K562 (cell line): ENCODE results near the gene YJU2. TPM values are rescaled to one million over a fixed set of nuclear protein-coding genes. Genes with fewer than 3 reads are reported as not detected.
A peak's percentile ranks its signal among the peaks of the same experiment; 100 is the strongest.

Experiments used
- ATAC-seq: fragments of 200-7000 bp; cut with Tn5 transposase; 3 replicates; pipeline ENCODE4 v1.9.1; 2020; ENCODE audit warnings: moderate library complexity
- BruUV-seq: library from RNA; stranded (reverse); fragments of 400-500 nt; replicated peaks from 2 replicates; lab custom pipeline; 2021; lab: Mats Ljungman, UMichigan
- CTCF ChIA-PET: fragments of 300-600 bp; formaldehyde crosslinking; extraction: SDS; loops from one replicate; lab custom pipeline; 2021; ENCODE audit warnings: low intra/inter-chr PET ratio; lab: Yijun Ruan, JAX
- POLR2A ChIA-PET: fragments of 300-600, 350-650 bp; sonication (Branson Sonifier 250); formaldehyde crosslinking; extraction: SDS; loops from one replicate; lab custom pipeline; 2021; ENCODE audit warnings: antibody characterized with exemption, inconsistent platforms; lab: Yijun Ruan, JAX
- DNase-seq, 4 experiments: peaks; one replicate each; pipeline versions ENCODE4 v3.0.0 to v3.0.0-alpha.2; 2011 to 2018; ENCODE audit warnings: low spot score in 3 of 4, mixed read lengths in 3 of 4; ENCODE audit errors: extremely low read depth in 1 of 4
- FAIRE-seq: peaks from 2 replicates; lab custom pipeline; 2011; peaks lifted over from hg19 to GRCh38; lab: Jason Lieb, UNC
- H2AFZ ChIP-seq: 2 replicates; pipeline ENCODE4 v1.6.0; 2011; ENCODE audit warnings: low read depth, low read length, control low read depth, inconsistent platforms
- H3K27ac ChIP-seq: fragments of 200-600 bp; 3 replicates; pipeline ENCODE4 v1.8.0; 2011; ENCODE audit warnings: low read depth, mild to moderate bottlenecking, control low read depth, inconsistent platforms, low read length, moderate library complexity, mixed read lengths; ENCODE audit errors: extremely low read depth
- H3K27me3 ChIP-seq, 2 experiments: fragments of 300-600 bp in 1 of 2; 2 replicates in 1 of 2; 3 replicates in 1 of 2; pipeline versions ENCODE4 v1.6.0 to v1.8.0; 2011; ENCODE audit warnings: inconsistent platforms in 2 of 2, low read length in 2 of 2, mild to moderate bottlenecking in 1 of 2, mixed read lengths in 1 of 2, moderate library complexity in 1 of 2; ENCODE audit not compliant: control insufficient read depth in 2 of 2, insufficient read depth in 2 of 2
- H3K36me3 ChIP-seq: fragments of 300-600 bp; 3 replicates; pipeline ENCODE4 v1.8.0; 2011; ENCODE audit warnings: mild to moderate bottlenecking, low read length, inconsistent platforms; ENCODE audit not compliant: control insufficient read depth, insufficient read depth
- H3K4me1 ChIP-seq, 2 experiments: fragments of 200-600 bp in 1 of 2; replicated peaks in 1 of 2; 2 replicates in 1 of 2; 3 replicates in 1 of 2; pipeline versions ENCODE4 v1.5.1 to v1.8.0; 2011; ENCODE audit warnings: inconsistent platforms in 2 of 2, low read length in 2 of 2, mild to moderate bottlenecking in 1 of 2, mixed read lengths in 1 of 2, moderate library complexity in 1 of 2; ENCODE audit not compliant: control insufficient read depth in 2 of 2, insufficient read depth in 2 of 2
- H3K4me2 ChIP-seq: 2 replicates; pipeline ENCODE4 v1.6.1; 2011; ENCODE audit warnings: low read length, control low read depth, inconsistent platforms, mixed read lengths; ENCODE audit not compliant: insufficient read depth
- H3K4me3 ChIP-seq: fragments of 200-600 bp; sonication (generic), shearing (Covaris generic); 2 replicates; pipeline ENCODE4 v1.5.1; 2016; ENCODE audit warnings: control low read depth, inconsistent platforms
- H3K79me2 ChIP-seq: fragments of 200-600 bp; 3 replicates; pipeline ENCODE4 v1.8.0; 2011; ENCODE audit warnings: low read length, inconsistent platforms; ENCODE audit not compliant: control insufficient read depth, insufficient read depth
- H3K9ac ChIP-seq, 2 experiments: 2 replicates each; pipeline versions ENCODE4 v1.6.0 to v1.6.1; 2011; ENCODE audit warnings: low read depth in 2 of 2, low read length in 2 of 2, control low read depth in 1 of 2, inconsistent platforms in 1 of 2, mild to moderate bottlenecking in 1 of 2, mixed read lengths in 1 of 2; ENCODE audit not compliant: insufficient read depth in 1 of 2
- H3K9me1 ChIP-seq: one replicate; pipeline ENCODE4 v1.6.0; 2011; ENCODE audit warnings: inconsistent platforms, mild to moderate bottlenecking, low read length, moderate library complexity; ENCODE audit not compliant: control insufficient read depth, insufficient read depth
- H3K9me3 ChIP-seq: replicated peaks from 2 replicates; pipeline ENCODE4 v1.5.1; 2011; ENCODE audit warnings: low read depth, low read length, inconsistent platforms; ENCODE audit not compliant: control insufficient read depth, insufficient read depth
- H4K20me1 ChIP-seq: replicated peaks from 2 replicates; pipeline ENCODE4 v1.6.1; 2011; ENCODE audit warnings: low read length, inconsistent platforms, mixed read lengths; ENCODE audit not compliant: control insufficient read depth, insufficient read depth
- MYC ChIP-seq, 2 experiments: fragments of 250-450 bp in 1 of 2; sonication (Bioruptor Pico) in 1 of 2; IDR thresholded peaks; 2 replicates each; pipeline versions ENCODE4 v1.5.1 to v1.6.1; 2012 to 2021; ENCODE audit warnings: low read depth in 2 of 2, borderline replicate concordance in 1 of 2, improper control_type of control experiment in 1 of 2, low read length in 1 of 2, mild to moderate bottlenecking in 1 of 2, moderate library complexity in 1 of 2
- PHF8 ChIP-seq: fragments of 200-600 bp; sonication (generic); IDR thresholded peaks from 2 replicates; pipeline ENCODE4 v1.6.1; 2012; ENCODE audit warnings: mixed run types, mild to moderate bottlenecking, inconsistent platforms, low read length, moderate library complexity, borderline replicate concordance
- YY1 ChIP-seq, 3 experiments: IDR thresholded peaks; 2 replicates each; pipeline ENCODE4 v1.6.1; 2011; ENCODE audit warnings: low read length in 2 of 3, mild to moderate bottlenecking in 2 of 3, moderate library complexity in 2 of 3, borderline replicate concordance in 1 of 3, control low read depth in 1 of 3, low read depth in 1 of 3; ENCODE audit not compliant: insufficient read depth in 3 of 3, insufficient replicate concordance in 2 of 3, control insufficient read depth in 1 of 3, insufficient read length in 1 of 3; ENCODE audit errors: extremely low read depth in 1 of 3
- ZNF24 ChIP-seq: fragments of 450-650 bp; IDR thresholded peaks from 2 replicates; pipeline ENCODE4 v1.6.1; 2016
- ZNF583 ChIP-seq: fragments of 250-450 bp; sonication (Bioruptor Pico); IDR thresholded peaks from 2 replicates; pipeline ENCODE4 v1.4.0; 2020
- WGBS: fragments of 100-300 bp; shearing (Covaris generic); methylation state at CpG from one replicate; pipeline ENCODE4 v1.1.6; 2016; ENCODE audit warnings: low coverage, mixed read lengths; ENCODE audit not compliant: insufficient coverage; ENCODE audit errors: missing lambda C conversion rate; 5-methylcytosine and 5-hydroxymethylcytosine counted together
- in situ Hi-C: fragments of 300-500 bp; cut with MboI; formaldehyde crosslinking; loops from 4 replicates; pipeline ENCODE4 v1.15.0; 2018; ENCODE audit warnings: inconsistent platforms, mixed read lengths
- intact Hi-C: fragments of 100-400 bp; cut with micrococcal nuclease; formaldehyde crosslinking; loops from 2 replicates; pipeline ENCODE4 v1.14.2; 2022
- polyA plus RNA-seq, 8 experiments: library from polyadenylated mRNA; depleted of rRNA in 4 of 8; stranded (reverse) in 5 of 8; unstranded in 3 of 8; fragments of >200 nt; fragmentation: Nextera tagmentation in 2 of 8; fragmentation: Illumina TruSeq in 1 of 8; extraction: Ambion mirVana in 2 of 8; extraction: Trizol in 1 of 8; gene quantifications; 2 replicates each; pipeline versions ENCODE4 v1.2.1 to v1.2.3, GENCODE V29; 2011 to 2014; ENCODE audit warnings: inconsistent platforms in 1 of 8, missing spikeins in 1 of 8
- total RNA-seq, 7 experiments: library from RNA; depleted of rRNA in 6 of 7; stranded (reverse); fragments of >200 nt in 6 of 7; fragmentation: Illumina TruSeq in 2 of 7; extraction: Trizol in 2 of 7; gene quantifications; 2 replicates each; pipeline versions ENCODE4 v1.2.1 to v1.2.3, GENCODE V29; 2011 to 2021; ENCODE audit warnings: low replicate concordance in 1 of 7
- TF ChIP-seq, protein P1 (sequence below): fragments of 200-800 bp; sonication (Bioruptor generic); IDR thresholded peaks from 2 replicates; pipeline ENCODE4 v1.6.1; 2017; ENCODE audit warnings: missing genetic modification characterization, missing compliant biosample characterization

YJU2 gene
- total and polyA plus RNA-seq, 9 of the 15 experiments (the other 6 are each of a cell fraction or from before 2014, with no cell fraction given) = 0.41 to 34.9 (median 19.3) TPM

DNA sequence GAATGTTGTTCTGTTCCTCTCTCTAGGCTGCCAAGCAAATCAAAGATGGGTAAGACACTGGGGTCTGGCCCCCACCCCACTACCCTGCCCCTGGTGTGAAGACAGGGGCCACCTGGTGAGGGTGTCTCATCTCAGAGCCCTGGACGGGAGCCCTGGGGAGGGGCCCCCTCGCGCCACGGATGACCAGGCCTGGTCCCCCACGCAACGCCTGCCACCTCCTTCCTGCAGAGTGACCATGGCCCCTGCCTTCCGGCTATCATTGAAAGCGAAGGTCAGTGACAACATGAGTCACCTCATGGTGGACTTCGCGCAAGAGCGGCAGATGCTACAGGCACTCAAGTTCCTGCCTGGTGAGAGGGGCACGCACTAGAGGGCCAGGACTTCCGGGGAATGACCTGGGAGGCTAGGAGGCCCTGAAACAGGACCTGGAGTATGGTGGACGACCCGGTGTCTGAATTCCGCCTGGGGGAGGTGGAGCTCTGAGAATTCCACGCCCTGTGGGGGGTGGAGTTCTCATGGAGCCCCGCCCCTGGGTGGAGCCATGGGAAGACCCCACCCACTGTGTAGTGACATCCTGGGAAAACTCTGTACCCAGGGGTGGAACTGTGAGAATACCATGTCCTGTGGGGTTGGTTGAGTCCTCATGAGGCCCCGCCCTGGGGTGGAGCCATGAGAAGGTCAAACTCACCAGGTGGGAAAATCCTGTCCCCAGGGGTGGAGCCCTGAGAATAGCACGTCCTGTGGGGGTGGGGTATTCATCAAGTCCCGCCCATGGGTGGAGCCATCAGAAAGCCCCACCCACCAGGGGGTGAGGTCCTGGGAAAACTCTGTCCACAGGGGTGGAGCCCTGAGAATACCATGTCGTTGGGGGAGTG is 63.6 kb downstream of the YJU2 start:
- no peaks in the 10 kb centered on the region for H4K20me1 ChIP-seq
- in situ Hi-C loops = no loop called here
- H3K79me2 ChIP-seq = no peaks in the 10 kb centered on the region
- ATAC-seq (peak; percentile 96), FAIRE-seq (peak; percentile 99), DNase-seq (peak; percentile 90 to 97 (median 96))
- H3K27me3 ChIP-seq = peaks cover 0 to 3% of the 10 kb centered on the region in 2 experiments; a peak in 1 of 5 replicates
- peak overlapping the region; percentile 70 for H3K27ac ChIP-seq
- POLR2A ChIA-PET = no interaction called here
- peak overlapping the region; percentile 36 to 74; a peak in 3 of 4 replicates for H3K9ac ChIP-seq
- H3K36me3 ChIP-seq = no peaks in the 10 kb centered on the region
- no peaks in the 10 kb centered on the region for H3K9me3 ChIP-seq
- H2AFZ ChIP-seq = peak overlapping the region; percentile 98
- H3K9me1 ChIP-seq = no peaks in the 10 kb centered on the region
- 3% methylated on average over 22 of the region's 22 CpGs for WGBS
- peak overlapping the region; percentile 20; the same call in 1 of the 2 replicates for H3K4me3 ChIP-seq
- intact Hi-C loops = no loop called here
- CTCF ChIA-PET = no interaction called here
- H3K4me1 ChIP-seq = peaks cover 4 to 25% of the 10 kb centered on the region in 2 experiments
- BruUV-seq = no TSS peak
- peak overlapping the region; percentile 82 for H3K4me2 ChIP-seq
- TF ChIP-seq ZNF583 = no peak
- no peak for TF ChIP-seq ZNF24
- TF ChIP-seq MYC (IDR thresholded peaks at IDR 0.05; ENCODE audit: low read depth, low read length) = peak; percentile 56; the same call in 1 of the 2 replicates
- TF ChIP-seq MYC (CRISPR knock-in tag; IDR thresholded peaks at IDR 0.05; ENCODE audit: borderline replicate concordance, low read depth) = no peak
- TF ChIP-seq, protein P1, sequence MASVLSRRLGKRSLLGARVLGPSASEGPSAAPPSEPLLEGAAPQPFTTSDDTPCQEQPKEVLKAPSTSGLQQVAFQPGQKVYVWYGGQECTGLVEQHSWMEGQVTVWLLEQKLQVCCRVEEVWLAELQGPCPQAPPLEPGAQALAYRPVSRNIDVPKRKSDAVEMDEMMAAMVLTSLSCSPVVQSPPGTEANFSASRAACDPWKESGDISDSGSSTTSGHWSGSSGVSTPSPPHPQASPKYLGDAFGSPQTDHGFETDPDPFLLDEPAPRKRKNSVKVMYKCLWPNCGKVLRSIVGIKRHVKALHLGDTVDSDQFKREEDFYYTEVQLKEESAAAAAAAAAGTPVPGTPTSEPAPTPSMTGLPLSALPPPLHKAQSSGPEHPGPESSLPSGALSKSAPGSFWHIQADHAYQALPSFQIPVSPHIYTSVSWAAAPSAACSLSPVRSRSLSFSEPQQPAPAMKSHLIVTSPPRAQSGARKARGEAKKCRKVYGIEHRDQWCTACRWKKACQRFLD (CRISPR knock-in tag) = 0 out of 2 replicates have a peak, but pooled peaks have one; percentile 38
- TF ChIP-seq YY1 (IDR thresholded peaks at IDR 0.05; ENCODE audit: borderline replicate concordance in 1 of 3, control insufficient read depth in 1 of 3, extremely low read depth in 1 of 3, insufficient read depth in 3 of 3, insufficient read length in 1 of 3, insufficient replicate concordance in 2 of 3, low read depth in 1 of 3, low read length in 2 of 3) = peak in 2 of 3 experiments; percentile 4 to 28
- TF ChIP-seq PHF8 = peak; percentile 82; the same call in 1 of the 2 replicates
